Measurements from ENCODE around the gene ODF4. TPM values are rescaled to one million over a fixed set of nuclear protein-coding genes. Genes with fewer than 3 reads are reported as not detected.
"Not testable (repeated sequence)": the region's sequence is repeated elsewhere in the genome, so short reads cannot be mapped to it uniquely, and the experiment has no call there.

Gene ODF4
- total and polyA plus RNA-seq, 2 experiments from 2014 or later = not detected

DNA sequence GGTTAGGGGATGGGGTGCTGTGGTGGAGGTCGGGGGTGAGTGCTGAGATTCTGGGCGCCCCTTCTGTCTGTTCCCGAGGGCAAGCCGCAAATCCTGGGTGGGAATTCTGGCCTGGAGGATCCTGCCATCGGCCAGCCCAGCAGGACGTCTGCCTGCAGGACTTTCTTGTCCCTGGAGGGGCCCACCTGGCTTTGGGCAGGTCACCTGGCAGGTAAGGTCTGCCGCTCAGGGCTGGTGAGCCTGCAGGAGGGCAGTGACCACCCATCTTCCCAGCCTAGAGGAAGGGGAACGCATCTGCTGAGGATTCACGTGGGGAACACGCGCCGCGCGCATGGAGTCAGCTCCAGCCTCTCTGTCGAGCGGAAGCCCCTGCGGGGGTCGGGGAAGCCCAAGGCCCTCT, 52.6 kb downstream of the ODF4 start:
- TF ChIP-seq EZH2phosphoT487 (IDR thresholded peaks at IDR 0.05; ENCODE audit: insufficient read depth, low read depth) (no peak), EZH2 (IDR thresholded peaks at IDR 0.05; ENCODE audit: insufficient read depth, poor library complexity, severe bottlenecking) (no peak)
- Histone ChIP-seq H3K27me3 (replicated peaks; ENCODE audit: insufficient read depth) (peaks cover 13% of the 10 kb centered on the region; the same call in 1 of the 2 replicates), H3K36me3 (ENCODE audit: low read depth) (no peaks in the 10 kb centered on the region), H4K20me1 (ENCODE audit: insufficient read depth) (no peaks in the 10 kb centered on the region), H3K9me2 (ENCODE audit: insufficient read depth) (no peaks in the 10 kb centered on the region), H3K4me1 (ENCODE audit: insufficient read depth) (peaks cover 9% of the 10 kb centered on the region), H3K27ac (no peak overlapping the region), H3K9me3 (ENCODE audit: low read depth) (no peaks in the 10 kb centered on the region), H3K4me3 (no peak overlapping the region), H3K79me2 (ENCODE audit: insufficient read depth) (no peaks in the 10 kb centered on the region), H3K9ac (no peak overlapping the region), H2AFZ (no peak overlapping the region), H3K4me2 (ENCODE audit: unreplicated experiment) (no peak overlapping the region), H3F3A (ENCODE audit: insufficient read depth) (no peaks in the 10 kb centered on the region)
- 69 to 71% methylated on average over 13 to 18 of the region's 18 CpGs for WGBS, 2 experiments (ENCODE audit: low coverage in 1 of 2, low lambda C conversion rate in 2 of 2, missing lambda C conversion rate in 2 of 2)
- no peak for DNase-seq
- in situ Hi-C loops (cut with MboI) = no loop called here

DNA sequence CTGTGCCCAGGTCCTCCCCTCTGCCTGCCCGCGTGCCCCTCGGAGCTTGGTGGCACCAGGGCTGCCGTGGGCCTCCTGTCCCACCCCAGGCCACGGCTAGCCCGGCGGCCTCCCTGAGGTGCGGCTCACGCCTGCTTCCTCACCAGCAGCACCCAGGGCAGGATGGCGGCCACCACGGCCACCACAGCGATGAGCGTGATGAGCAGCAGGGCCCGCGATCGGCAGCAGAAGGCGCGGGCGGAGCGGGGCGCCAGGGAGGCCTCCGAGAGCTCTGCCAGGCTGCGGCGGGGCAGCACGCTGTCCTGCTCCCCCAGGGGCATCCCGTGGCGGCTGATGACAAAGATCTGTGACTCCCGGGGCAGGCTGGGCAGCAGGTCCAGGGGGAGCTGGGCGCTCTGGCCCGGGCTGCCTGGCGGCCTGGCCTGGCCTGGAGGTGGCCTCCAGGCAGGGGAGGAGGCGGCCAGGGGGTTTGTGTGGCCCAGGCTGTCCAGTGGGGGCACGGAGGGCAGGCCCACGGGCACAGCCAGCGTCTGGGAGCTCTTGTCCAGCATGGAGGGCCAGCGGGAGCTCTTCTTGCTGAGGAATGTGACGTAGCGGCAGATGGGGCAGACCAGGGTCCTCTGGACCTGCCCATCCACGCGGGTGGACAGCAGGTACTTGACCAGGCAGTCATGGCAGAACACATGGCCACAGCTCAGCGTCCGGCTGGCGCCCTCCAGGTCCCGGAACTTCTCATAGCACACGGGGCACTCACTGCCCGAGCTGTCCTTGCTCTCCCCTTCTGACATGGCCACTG, 53.2 kb downstream of the ODF4 start:
- H3K36me3 ChIP-seq (ENCODE audit: low read depth) = no peaks in the 10 kb centered on the region
- no peaks in the 10 kb centered on the region for H4K20me1 ChIP-seq (ENCODE audit: insufficient read depth)
- no peaks in the 10 kb centered on the region for H3F3A ChIP-seq (ENCODE audit: insufficient read depth)
- H2AFZ ChIP-seq = no peak overlapping the region
- no peak overlapping the region for H3K9ac ChIP-seq
- TF ChIP-seq EZH2 (IDR thresholded peaks at IDR 0.05; ENCODE audit: insufficient read depth, poor library complexity, severe bottlenecking) (no peak), EZH2phosphoT487 (IDR thresholded peaks at IDR 0.05; ENCODE audit: insufficient read depth, low read depth) (no peak)
- WGBS, 2 experiments (ENCODE audit: low coverage in 1 of 2, low lambda C conversion rate in 2 of 2, missing lambda C conversion rate in 2 of 2) = 85 to 87% methylated on average over 36 to 46 of the region's 46 CpGs
- no peak for DNase-seq
- no peak overlapping the region for H3K4me3 ChIP-seq
- no peak overlapping the region for H3K27ac ChIP-seq
- peaks cover 9% of the 10 kb centered on the region for H3K4me1 ChIP-seq (ENCODE audit: insufficient read depth)
- H3K9me2 ChIP-seq (ENCODE audit: insufficient read depth) = no peaks in the 10 kb centered on the region
- no peak overlapping the region for H3K4me2 ChIP-seq (ENCODE audit: unreplicated experiment)
- no peaks in the 10 kb centered on the region for H3K79me2 ChIP-seq (ENCODE audit: insufficient read depth)
- in situ Hi-C loops (cut with MboI) = no loop called here
- no peaks in the 10 kb centered on the region for H3K9me3 ChIP-seq (ENCODE audit: low read depth)
- H3K27me3 ChIP-seq (replicated peaks; ENCODE audit: insufficient read depth) = peaks cover 13% of the 10 kb centered on the region; the same call in 1 of the 2 replicates

DNA sequence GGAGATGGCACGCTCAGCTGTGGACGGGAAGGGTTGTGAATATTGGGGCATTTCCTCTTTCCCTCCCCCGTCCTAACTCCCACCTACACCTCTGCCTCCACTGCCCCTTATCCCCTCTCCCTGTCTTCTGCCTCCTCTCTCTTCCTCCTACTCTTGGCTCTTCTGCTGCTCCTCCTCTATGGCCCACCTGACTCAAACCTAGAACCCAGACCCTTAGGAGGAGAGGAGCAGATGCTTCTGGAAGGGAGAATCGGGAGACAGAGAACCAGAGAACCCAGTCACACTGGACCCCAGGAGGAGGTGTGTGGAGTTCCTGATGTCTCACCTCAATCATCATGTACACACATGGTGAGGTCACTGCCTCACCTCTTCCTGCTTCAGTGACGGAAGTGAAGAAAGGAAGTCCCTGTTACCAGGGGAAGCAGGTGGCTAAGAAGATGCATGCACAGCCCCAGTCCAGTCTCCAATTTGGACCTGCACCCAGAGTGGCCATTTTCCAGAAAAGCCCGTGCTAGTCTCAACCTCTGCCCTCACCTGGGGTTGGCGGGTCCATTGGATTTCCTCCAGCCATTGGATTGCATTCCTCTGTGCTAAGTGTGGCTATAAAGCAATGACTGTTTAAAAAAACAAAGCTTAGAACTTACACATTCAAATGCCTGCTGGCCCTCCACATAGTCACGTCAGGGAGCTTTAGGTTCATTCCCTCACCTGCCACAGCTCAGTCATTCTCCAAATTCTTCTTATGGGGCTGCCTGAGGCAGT, 54.0 kb downstream of the ODF4 start:
- 81 to 83% methylated on average over 7 to 8 of the region's 8 CpGs for WGBS, 2 experiments (ENCODE audit: low coverage in 1 of 2, low lambda C conversion rate in 2 of 2, missing lambda C conversion rate in 2 of 2)
- TF ChIP-seq EZH2 (IDR thresholded peaks at IDR 0.05; ENCODE audit: insufficient read depth, poor library complexity, severe bottlenecking) (no peak), EZH2phosphoT487 (IDR thresholded peaks at IDR 0.05; ENCODE audit: insufficient read depth, low read depth) (no peak)

DNA sequence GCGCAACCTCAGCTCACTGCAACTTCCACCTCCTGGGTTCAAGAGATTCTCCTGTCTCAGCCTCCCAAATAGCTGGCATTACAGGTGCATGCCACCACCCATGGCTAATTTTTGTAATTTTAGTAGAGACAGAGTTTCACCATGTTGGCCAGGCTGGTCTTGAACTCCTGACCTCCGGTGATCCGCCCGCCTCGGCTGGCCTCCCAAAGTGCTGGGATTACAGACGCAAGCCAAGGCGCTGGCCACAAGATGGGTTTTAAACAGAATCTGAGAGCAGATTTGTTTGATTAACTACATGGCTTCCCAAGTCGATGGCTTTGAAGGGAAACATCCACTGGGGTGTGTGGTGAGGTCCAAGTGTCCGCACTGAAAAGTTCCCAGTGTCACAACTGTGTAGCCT, 54.9 kb downstream of the ODF4 start:
- H2AFZ ChIP-seq; DNase-seq; H3K4me3 ChIP-seq; H3K9ac ChIP-seq; H3F3A ChIP-seq (ENCODE audit: insufficient read depth); H3K79me2 ChIP-seq (ENCODE audit: insufficient read depth); in situ Hi-C loops (cut with MboI); H3K4me2 ChIP-seq (ENCODE audit: unreplicated experiment); H3K36me3 ChIP-seq (ENCODE audit: low read depth); H3K9me3 ChIP-seq (ENCODE audit: low read depth); H3K4me1 ChIP-seq (ENCODE audit: insufficient read depth); H3K27ac ChIP-seq; H4K20me1 ChIP-seq (ENCODE audit: insufficient read depth); H3K9me2 ChIP-seq (ENCODE audit: insufficient read depth): not testable (repeated sequence)
- WGBS, 2 experiments (ENCODE audit: low coverage in 1 of 2, low lambda C conversion rate in 2 of 2, missing lambda C conversion rate in 2 of 2) = 64 to 67% methylated on average over 7 to 9 of the region's 9 CpGs
- H3K27me3 ChIP-seq (replicated peaks; ENCODE audit: insufficient read depth) = peaks cover 13% of the 10 kb centered on the region; the same call in 1 of the 2 replicates

More for the DNA sequence above, 54.0 kb downstream of the ODF4 start:
- Histone ChIP-seq H3K9me3 (ENCODE audit: low read depth) (no peaks in the 10 kb centered on the region), H3K27ac (no peak overlapping the region), H2AFZ (no peak overlapping the region), H3K4me1 (ENCODE audit: insufficient read depth) (peaks cover 9% of the 10 kb centered on the region), H3K4me2 (ENCODE audit: unreplicated experiment) (no peak overlapping the region), H4K20me1 (ENCODE audit: insufficient read depth) (no peaks in the 10 kb centered on the region), H3K27me3 (replicated peaks; ENCODE audit: insufficient read depth) (peaks cover 13% of the 10 kb centered on the region; the same call in 1 of the 2 replicates), H3K9ac (no peak overlapping the region), H3K36me3 (ENCODE audit: low read depth) (no peaks in the 10 kb centered on the region), H3K9me2 (ENCODE audit: insufficient read depth) (no peaks in the 10 kb centered on the region), H3K79me2 (ENCODE audit: insufficient read depth) (no peaks in the 10 kb centered on the region), H3F3A (ENCODE audit: insufficient read depth) (no peaks in the 10 kb centered on the region), H3K4me3 (no peak overlapping the region)
- in situ Hi-C loops (cut with MboI) = no loop called here
- DNase-seq = no peak

Small RNAs within 50 kb of the gene (small RNA-seq; reads per million reads assigned to genes)
- not detected for gene RF00265 (ENCODE audit: low read depth, low replicate concordance)

Other genes with a start within 250 kb of the ODF4 start
- gene ALOXE3, start 221.3 kb upstream of the ODF4 start, total RNA-seq (2014; rRNA removed; shearing (Covaris generic)) = under 0.01 TPM in 1 of 2 replicates, not detected in the other
- gene ALOXE3, start 221.3 kb upstream of the ODF4 start, polyA plus RNA-seq (2016; fragmentation: Nextera tagmentation; extraction: Ambion mirVana) = 0.11 and 0.19 TPM in 2 replicates
- gene HES7, start 215.7 kb upstream of the ODF4 start, total RNA-seq (2014; rRNA removed; shearing (Covaris generic)) = not detected in 2 replicates
- gene HES7, start 215.7 kb upstream of the ODF4 start, polyA plus RNA-seq (2016; fragmentation: Nextera tagmentation; extraction: Ambion mirVana) = not detected in 2 replicates
- gene PER1, start 187.4 kb upstream of the ODF4 start, total RNA-seq (2014; rRNA removed; shearing (Covaris generic)) = 4.4 and 5.1 TPM in 2 replicates
- gene PER1, start 187.4 kb upstream of the ODF4 start, polyA plus RNA-seq (2016; fragmentation: Nextera tagmentation; extraction: Ambion mirVana) = 5.3 and 5.9 TPM in 2 replicates
- 6.2 and 6.5 TPM in 2 replicates for gene VAMP2, start 176.9 kb upstream of the ODF4 start, total RNA-seq (2014; rRNA removed; shearing (Covaris generic))
- gene VAMP2, start 176.9 kb upstream of the ODF4 start, polyA plus RNA-seq (2016; fragmentation: Nextera tagmentation; extraction: Ambion mirVana) = 25.5 and 27.1 TPM in 2 replicates
- 11.6 TPM in 2 replicates for gene TMEM107, start 163.5 kb upstream of the ODF4 start, total RNA-seq (2014; rRNA removed; shearing (Covaris generic))
- gene TMEM107, start 163.5 kb upstream of the ODF4 start, polyA plus RNA-seq (2016; fragmentation: Nextera tagmentation; extraction: Ambion mirVana) = 20.6 and 20.9 TPM in 2 replicates
- gene BORCS6, start 149.7 kb upstream of the ODF4 start, total RNA-seq (2014; rRNA removed; shearing (Covaris generic)) = 3.9 and 5.6 TPM in 2 replicates
- gene BORCS6, start 149.7 kb upstream of the ODF4 start, polyA plus RNA-seq (2016; fragmentation: Nextera tagmentation; extraction: Ambion mirVana) = 3.4 and 4.5 TPM in 2 replicates
- 9.4 and 18.4 TPM in 2 replicates for gene AURKB, start 129.3 kb upstream of the ODF4 start, total RNA-seq (2014; rRNA removed; shearing (Covaris generic))
- gene AURKB, start 129.3 kb upstream of the ODF4 start, polyA plus RNA-seq (2016; fragmentation: Nextera tagmentation; extraction: Ambion mirVana) = 22.9 and 24.1 TPM in 2 replicates
- 2.0 and 7.0 TPM in 2 replicates for gene CTC1, start 91.8 kb upstream of the ODF4 start, total RNA-seq (2014; rRNA removed; shearing (Covaris generic))
- 5.4 and 6.0 TPM in 2 replicates for gene CTC1, start 91.8 kb upstream of the ODF4 start, polyA plus RNA-seq (2016; fragmentation: Nextera tagmentation; extraction: Ambion mirVana)
- 13.4 and 33.0 TPM in 2 replicates for gene PFAS, start 90.6 kb upstream of the ODF4 start, total RNA-seq (2014; rRNA removed; shearing (Covaris generic))
- 14.8 and 16.0 TPM in 2 replicates for gene PFAS, start 90.6 kb upstream of the ODF4 start, polyA plus RNA-seq (2016; fragmentation: Nextera tagmentation; extraction: Ambion mirVana)
- gene RANGRF, start 51.2 kb upstream of the ODF4 start, total RNA-seq (2014; rRNA removed; shearing (Covaris generic)) = 4.8 and 13.8 TPM in 2 replicates
- gene RANGRF, start 51.2 kb upstream of the ODF4 start, polyA plus RNA-seq (2016; fragmentation: Nextera tagmentation; extraction: Ambion mirVana) = 29.7 and 30.3 TPM in 2 replicates
- 0.65 and 2.0 TPM in 2 replicates for gene SLC25A35, start 44.4 kb upstream of the ODF4 start, total RNA-seq (2014; rRNA removed; shearing (Covaris generic))
- 1.2 and 2.0 TPM in 2 replicates for gene SLC25A35, start 44.4 kb upstream of the ODF4 start, polyA plus RNA-seq (2016; fragmentation: Nextera tagmentation; extraction: Ambion mirVana)
- gene ARHGEF15, start 29.6 kb upstream of the ODF4 start, total RNA-seq (2014; rRNA removed; shearing (Covaris generic)) = not detected in 2 replicates
- gene ARHGEF15, start 29.6 kb upstream of the ODF4 start, polyA plus RNA-seq (2016; fragmentation: Nextera tagmentation; extraction: Ambion mirVana) = not detected in 2 replicates
- 2,122 and 2,233 TPM in 2 replicates for gene RPL26, start 43.4 kb downstream of the ODF4 start, total RNA-seq (2014; rRNA removed; shearing (Covaris generic))
- gene RPL26, start 43.4 kb downstream of the ODF4 start, polyA plus RNA-seq (2016; fragmentation: Nextera tagmentation; extraction: Ambion mirVana) = 497 and 522 TPM in 2 replicates
- not detected in 2 replicates for gene RNF222, start 58.0 kb downstream of the ODF4 start, total RNA-seq (2014; rRNA removed; shearing (Covaris generic))
- not detected in 2 replicates for gene RNF222, start 58.0 kb downstream of the ODF4 start, polyA plus RNA-seq (2016; fragmentation: Nextera tagmentation; extraction: Ambion mirVana)
- gene NDEL1, start 96.0 kb downstream of the ODF4 start, total RNA-seq (2014; rRNA removed; shearing (Covaris generic)) = 74.9 and 76.4 TPM in 2 replicates
- gene NDEL1, start 96.0 kb downstream of the ODF4 start, polyA plus RNA-seq (2016; fragmentation: Nextera tagmentation; extraction: Ambion mirVana) = 105 and 111 TPM in 2 replicates

All from GM23248 (cell line).